SK-N-SH (cell line): ENCODE results near the gene ACAP3. TPM values are rescaled to one million over a fixed set of nuclear protein-coding genes. Genes with fewer than 3 reads are reported as not detected.

Source experiments
- CTCF ChIA-PET: fragments of 300-600, 350-600 bp; formaldehyde crosslinking; extraction: SDS; loops from one replicate; lab custom pipeline; 2021; lab: Yijun Ruan, JAX
- POLR2A ChIA-PET: fragments of 350-600 bp; sonication (Branson Sonifier 250); formaldehyde crosslinking; extraction: SDS; loops from one replicate; lab custom pipeline; 2020; ENCODE audit warnings: antibody characterized with exemption, inconsistent platforms; lab: Yijun Ruan, JAX
- DNase-seq: peaks from one replicate; pipeline ENCODE4 v3.0.0; 2012
- H2AFZ ChIP-seq: fragments of 200-600 bp; sonication (generic); 2 replicates; pipeline ENCODE4 v1.8.1; 2016; ENCODE audit warnings: antibody characterized with exemption, mild to moderate bottlenecking, low read depth
- H3F3A ChIP-seq: fragments of 200-600 bp; sonication (generic); replicated peaks from 2 replicates; pipeline ENCODE3; 2016; ENCODE audit warnings: antibody characterized with exemption, mild to moderate bottlenecking; ENCODE audit not compliant: insufficient read depth
- H3K27ac ChIP-seq, 2 experiments: fragments of 200-500 bp in 1 of 2; fragments of 200-600 bp in 1 of 2; sonication (Bioruptor generic) in 1 of 2; sonication (generic), shearing (Covaris generic) in 1 of 2; 2 replicates each; pipeline versions ENCODE4 v1.5.1 to v1.6.1; 2014 to 2016; ENCODE audit warnings: low read depth in 2 of 2, inconsistent platforms in 1 of 2, low read length in 1 of 2, mild to moderate bottlenecking in 1 of 2, mixed read lengths in 1 of 2
- H3K27me3 ChIP-seq: fragments of 200-600 bp; sonication (generic), shearing (Covaris generic); 2 replicates; pipeline ENCODE4 v1.6.1; 2016; ENCODE audit warnings: mixed run types; ENCODE audit not compliant: insufficient read depth
- H3K36me3 ChIP-seq, 2 experiments: fragments of 200-500 bp in 1 of 2; fragments of 200-600 bp in 1 of 2; sonication (Bioruptor generic) in 1 of 2; sonication (generic) in 1 of 2; replicated peaks in 1 of 2; 2 replicates each; pipeline versions ENCODE3 to v1.5.1; 2014 to 2016; ENCODE audit warnings: low read length in 1 of 2, mild to moderate bottlenecking in 1 of 2; ENCODE audit not compliant: insufficient read depth in 2 of 2, control insufficient read depth in 1 of 2
- H3K4me1 ChIP-seq, 2 experiments: fragments of 200-500 bp in 1 of 2; fragments of 200-600 bp in 1 of 2; sonication (Bioruptor generic) in 1 of 2; sonication (generic), shearing (Covaris generic) in 1 of 2; 2 replicates each; pipeline versions ENCODE4 v1.5.1 to v1.6.1; 2014 to 2016; ENCODE audit warnings: low read depth in 1 of 2, low read length in 1 of 2, mixed run types in 1 of 2; ENCODE audit not compliant: insufficient read depth in 2 of 2, control insufficient read depth in 1 of 2
- H3K4me2 ChIP-seq: fragments of 200-600 bp; sonication (generic), shearing (Covaris generic); 2 replicates; pipeline ENCODE4 v1.6.1; 2017; ENCODE audit warnings: mixed run types
- H3K4me3 ChIP-seq, 2 experiments: fragments of 200-500 bp in 1 of 2; fragments of 200-600 bp in 1 of 2; sonication (Bioruptor generic) in 1 of 2; sonication (generic), shearing (Covaris generic) in 1 of 2; 2 replicates each; pipeline versions ENCODE4 v1.5.1 to v1.8.1; 2014 to 2016; ENCODE audit warnings: low read depth in 2 of 2, inconsistent platforms in 1 of 2, low read length in 1 of 2, mild to moderate bottlenecking in 1 of 2, mixed read lengths in 1 of 2, moderate library complexity in 1 of 2
- H3K79me2 ChIP-seq: fragments of 200-600 bp; sonication (generic); 2 replicates; pipeline ENCODE4 v1.8.1; 2017; ENCODE audit warnings: mild to moderate bottlenecking; ENCODE audit not compliant: insufficient read depth
- H3K9ac ChIP-seq: fragments of 200-600 bp; sonication (generic); 2 replicates; pipeline ENCODE4 v1.6.1; 2017; ENCODE audit warnings: mixed run types
- H3K9me2 ChIP-seq: fragments of 200-600 bp; sonication (generic); 2 replicates; pipeline ENCODE4 v1.6.1; 2017; ENCODE audit warnings: mixed run types
- H3K9me3 ChIP-seq: fragments of 200-600 bp; sonication (generic); 2 replicates; pipeline ENCODE4 v1.6.1; 2017; ENCODE audit warnings: mixed run types, mild to moderate bottlenecking, moderate library complexity
- H4K20me1 ChIP-seq: fragments of 200-600 bp; sonication (generic); 2 replicates; pipeline ENCODE4 v1.6.1; 2017; ENCODE audit warnings: mild to moderate bottlenecking, mixed run types; ENCODE audit not compliant: insufficient read depth
- CHD2 ChIP-seq: fragments of 150-350 bp; IDR thresholded peaks from 2 replicates; pipeline ENCODE4 v1.6.1; 2018; ENCODE audit warnings: low read length; ENCODE audit not compliant: partially characterized antibody
- EP300 ChIP-seq, 2 experiments: IDR thresholded peaks; 2 replicates each; pipeline versions ENCODE4 v1.4.0 to v1.6.1; 2012; ENCODE audit warnings: borderline replicate concordance in 1 of 2, low read depth in 1 of 2, low read length in 1 of 2
- EZH2phosphoT487 ChIP-seq: fragments of 200-600 bp; sonication (generic); IDR thresholded peaks from 2 replicates; pipeline ENCODE4 v1.6.1; 2017; ENCODE audit warnings: low read depth, mixed run types, mild to moderate bottlenecking, antibody characterized with exemption, moderate library complexity, borderline replicate concordance
- FOXJ3 ChIP-seq: sonication (generic); formaldehyde crosslinking; IDR thresholded peaks from 2 replicates; pipeline ENCODE4 v1.5.1; 2020; ENCODE audit warnings: mild to moderate bottlenecking, missing genetic modification reagents
- FOXM1 ChIP-seq: IDR thresholded peaks from 2 replicates; pipeline ENCODE4 v1.4.0; 2012; ENCODE audit warnings: low read depth, mild to moderate bottlenecking
- GABPA ChIP-seq: IDR thresholded peaks from 2 replicates; pipeline ENCODE4 v1.4.0; 2012; ENCODE audit warnings: low read depth, mild to moderate bottlenecking
- GATA2 ChIP-seq: sonication (generic); formaldehyde crosslinking; IDR thresholded peaks from 2 replicates; pipeline ENCODE4 v1.5.0; 2020; ENCODE audit warnings: mild to moderate bottlenecking, missing genetic modification reagents
- MEF2A ChIP-seq: IDR thresholded peaks from 2 replicates; pipeline ENCODE4 v1.4.0; 2012; ENCODE audit warnings: low read depth, borderline replicate concordance
- MXI1 ChIP-seq: IDR thresholded peaks from 2 replicates; pipeline ENCODE4 v1.6.1; 2012; ENCODE audit warnings: mild to moderate bottlenecking, low read depth, low read length, improper control_type of control experiment
- NRF1 ChIP-seq: IDR thresholded peaks from 2 replicates; pipeline ENCODE4 v1.6.1; 2012; ENCODE audit warnings: low read depth, mild to moderate bottlenecking, low read length
- RAD21 ChIP-seq: IDR thresholded peaks from 2 replicates; pipeline ENCODE4 v1.6.1; 2012; ENCODE audit warnings: mild to moderate bottlenecking, low read length
- RFX5 ChIP-seq: IDR thresholded peaks from 2 replicates; pipeline ENCODE4 v1.6.1; 2012; ENCODE audit warnings: mild to moderate bottlenecking, improper control_type of control experiment, low read length
- SIN3A ChIP-seq: IDR thresholded peaks from 2 replicates; pipeline ENCODE4 v1.6.1; 2012; ENCODE audit warnings: low read depth, mild to moderate bottlenecking, low read length, moderate library complexity, borderline replicate concordance
- SMC3 ChIP-seq: IDR thresholded peaks from 2 replicates; pipeline ENCODE4 v1.6.1; 2012; ENCODE audit warnings: low read depth, low read length, improper control_type of control experiment
- TAF1 ChIP-seq: IDR thresholded peaks from 2 replicates; pipeline ENCODE4 v1.6.1; 2012; ENCODE audit warnings: low read depth, mild to moderate bottlenecking, low read length, moderate library complexity, borderline replicate concordance
- TCF12 ChIP-seq: IDR thresholded peaks from 2 replicates; pipeline ENCODE4 v1.4.0; 2012
- TEAD4 ChIP-seq: IDR thresholded peaks from 2 replicates; pipeline ENCODE4 v1.4.0; 2012; ENCODE audit warnings: mild to moderate bottlenecking, borderline replicate concordance; ENCODE audit not compliant: insufficient read depth
- WGBS: methylation state at CpG from one replicate; pipeline ENCODE4 v1.1.6; 2017; ENCODE audit warnings: low lambda C conversion rate; 5-methylcytosine and 5-hydroxymethylcytosine counted together
- polyA plus RNA-seq, 3 experiments: library from polyadenylated mRNA; depleted of rRNA; stranded (reverse); fragments of >200 nt; gene quantifications; 2 replicates each; pipeline ENCODE4 v1.2.3, GENCODE V29; 2012
- TF ChIP-seq, protein P1 (sequence below): fragments of 150-350 bp; IDR thresholded peaks from 2 replicates; pipeline ENCODE4 v1.6.1; 2016; ENCODE audit warnings: mild to moderate bottlenecking, low read depth, low read length
- TF ChIP-seq, protein P2 (sequence below): fragments of 150-350 bp; IDR thresholded peaks from 2 replicates; pipeline ENCODE4 v1.6.1; 2017; ENCODE audit warnings: antibody characterized with exemption, low read length, low read depth, borderline replicate concordance
- TF ChIP-seq, protein P3 (sequence below): IDR thresholded peaks from 2 replicates; pipeline ENCODE4 v1.4.0; 2012; ENCODE audit warnings: low read depth

Gene ACAP3
- polyA plus RNA-seq, 1 of the 3 experiments (the other 2 are of a cell fraction): 51.7 TPM

DNA sequence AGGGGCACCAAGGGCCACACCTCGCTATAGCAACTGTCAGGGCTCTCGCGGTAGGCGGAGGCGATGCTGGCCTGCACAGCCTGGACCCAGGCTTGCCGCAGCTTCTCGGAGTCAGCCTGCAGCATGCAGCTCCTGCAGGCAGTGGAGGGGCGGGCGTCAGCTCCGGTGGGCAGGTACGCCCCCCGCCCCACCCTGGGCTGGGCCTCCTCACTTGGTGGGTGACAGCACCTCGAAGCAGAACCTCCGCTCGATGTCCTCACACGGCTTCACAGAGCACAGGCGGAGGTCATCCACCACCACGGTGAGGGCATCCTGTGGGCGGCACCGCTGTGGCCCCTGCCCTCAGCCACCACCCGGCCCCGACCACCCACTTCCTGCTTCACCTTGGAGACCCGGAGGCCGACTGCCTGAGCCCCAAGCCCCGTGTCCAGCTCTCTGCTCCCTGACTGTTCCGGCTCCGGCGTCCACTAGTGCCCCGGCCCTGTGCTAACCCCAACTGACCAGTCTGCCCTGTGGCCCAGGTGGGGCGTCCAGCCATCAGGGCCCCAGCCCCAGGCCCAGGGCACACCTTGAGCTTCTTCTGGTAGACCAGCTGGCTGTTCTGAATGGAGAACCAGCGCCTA, 9.8 kb downstream of the ACAP3 start:
- Histone ChIP-seq H3K27me3 (no peaks in the 10 kb centered on the region), H2AFZ (no peak overlapping the region)
- CTCF ChIA-PET: interaction anchor here (1.1 kb wide), 1 partner anchor 265 kb away, joined by 3 read pairs; no protein-coding TSS in a partner anchor
- TF ChIP-seq EZH2phosphoT487 (no peak), TEAD4 (no peak), MEF2A (no peak), SIN3A (no peak), MXI1 (no peak), RFX5 (no peak), TAF1 (no peak), RAD21 (no peak), GATA2 (CRISPR knock-in tag) (no peak), NRF1 (no peak), EP300 (IDR thresholded peaks at IDR 0.05; ENCODE audit: borderline replicate concordance in 1 of 2, low read depth in 1 of 2, low read length in 1 of 2) (no peak), FOXJ3 (CRISPR knock-in tag) (no peak), TCF12 (no peak), SMC3 (no peak), CHD2 (no peak), FOXM1 (no peak), GABPA (no peak)
- TF ChIP-seq, protein P1, sequence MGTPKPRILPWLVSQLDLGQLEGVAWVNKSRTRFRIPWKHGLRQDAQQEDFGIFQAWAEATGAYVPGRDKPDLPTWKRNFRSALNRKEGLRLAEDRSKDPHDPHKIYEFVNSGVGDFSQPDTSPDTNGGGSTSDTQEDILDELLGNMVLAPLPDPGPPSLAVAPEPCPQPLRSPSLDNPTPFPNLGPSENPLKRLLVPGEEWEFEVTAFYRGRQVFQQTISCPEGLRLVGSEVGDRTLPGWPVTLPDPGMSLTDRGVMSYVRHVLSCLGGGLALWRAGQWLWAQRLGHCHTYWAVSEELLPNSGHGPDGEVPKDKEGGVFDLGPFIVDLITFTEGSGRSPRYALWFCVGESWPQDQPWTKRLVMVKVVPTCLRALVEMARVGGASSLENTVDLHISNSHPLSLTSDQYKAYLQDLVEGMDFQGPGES: no peak
- TF ChIP-seq, protein P2, sequence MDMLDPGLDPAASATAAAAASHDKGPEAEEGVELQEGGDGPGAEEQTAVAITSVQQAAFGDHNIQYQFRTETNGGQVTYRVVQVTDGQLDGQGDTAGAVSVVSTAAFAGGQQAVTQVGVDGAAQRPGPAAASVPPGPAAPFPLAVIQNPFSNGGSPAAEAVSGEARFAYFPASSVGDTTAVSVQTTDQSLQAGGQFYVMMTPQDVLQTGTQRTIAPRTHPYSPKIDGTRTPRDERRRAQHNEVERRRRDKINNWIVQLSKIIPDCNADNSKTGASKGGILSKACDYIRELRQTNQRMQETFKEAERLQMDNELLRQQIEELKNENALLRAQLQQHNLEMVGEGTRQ: no peak
- TF ChIP-seq, protein P3, sequence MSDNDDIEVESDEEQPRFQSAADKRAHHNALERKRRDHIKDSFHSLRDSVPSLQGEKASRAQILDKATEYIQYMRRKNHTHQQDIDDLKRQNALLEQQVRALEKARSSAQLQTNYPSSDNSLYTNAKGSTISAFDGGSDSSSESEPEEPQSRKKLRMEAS: no peak
- TF ChIP-seq, all 33 proteins: peak for 0
- no peaks in the 10 kb centered on the region for H3F3A ChIP-seq
- peaks cover 8% of the 10 kb centered on the region; the same call in 1 of the 2 replicates for H4K20me1 ChIP-seq
- H3K36me3 ChIP-seq: peaks cover 0 to 21% of the 10 kb centered on the region in 2 experiments
- no peak overlapping the region; a peak in 1 of 4 replicates for H3K27ac ChIP-seq
- no peak overlapping the region for H3K9ac ChIP-seq
- WGBS: no CpG with 5 or more reads among the region's 31 CpGs
- POLR2A ChIA-PET: no interaction called here
- H3K79me2 ChIP-seq: no peaks in the 10 kb centered on the region
- no peak overlapping the region for H3K4me2 ChIP-seq
- no peak for DNase-seq
- no peaks in the 10 kb centered on the region for H3K9me2 ChIP-seq
- H3K4me3 ChIP-seq: no peak overlapping the region
- peaks cover 0 to 3% of the 10 kb centered on the region in 2 experiments; a peak in 1 of 4 replicates for H3K4me1 ChIP-seq
- no peaks in the 10 kb centered on the region for H3K9me3 ChIP-seq
